Measurements from ENCODE around the gene SYN1.

- TF ChIP-seq CTCF (IDR thresholded peaks at IDR 0.05 in 4 of 5, conservative IDR thresholded peaks at IDR 0.05 in 1 of 5) (no peak), POLR2A (IDR thresholded peaks at IDR 0.05) (no peak)
Measured at GRCh38 chrX:47560179-47560933, 59.3 kb downstream of the SYN1 start.
